Activated naive CD4-positive, alpha-beta T cell treated with anti-CD3 and anti-CD28 coated beads, Interleukin-2, amount 50 U/mL, for 72 hours (primary cell): ENCODE data around the gene C11orf98. TPM values are rescaled to one million over a fixed set of nuclear protein-coding genes. Genes with fewer than 3 reads are reported as not detected.
"Not testable (repeated sequence)": the region's sequence is repeated elsewhere in the genome, so short reads cannot be mapped to it uniquely, and the experiment has no call there.

Experiments
- ATAC-seq, 2 donors: fragments of 150-1000 bp; cut with Tn5 transposase; 2 replicates each; pipeline ENCODE4 v1.10.0; 2021; ENCODE audit warnings: mild to moderate bottlenecking in 2 of 2, moderate library complexity in 2 of 2
- DNase-seq, 2 donors: peaks; one replicate each; pipeline ENCODE4 v3.0.0; 2021 to 2022; ENCODE audit warnings: low spot score in 2 of 2
- H3K27ac Mint-ChIP-seq, 2 donors: one replicate each; pipeline ENCODE4 v1.8.0; 2022; ENCODE audit warnings: mild to moderate bottlenecking in 2 of 2, mixed read lengths in 2 of 2
- H3K36me3 Mint-ChIP-seq, 2 donors: one replicate each; pipeline ENCODE4 v1.8.0; 2022; ENCODE audit warnings: mixed read lengths in 2 of 2
- H3K9me3 Mint-ChIP-seq, 2 donors: one replicate each; pipeline ENCODE4 v1.8.0; 2022; ENCODE audit warnings: mixed read lengths in 2 of 2
- total RNA-seq, 2 donors: library from RNA; stranded (reverse); gene quantifications; one replicate each; pipeline ENCODE4 v1.2.3, GENCODE V29; 2022

C11orf98 gene
- total RNA-seq, 2 donors from 2014 or later: 62.0 to 103 TPM

DNA sequence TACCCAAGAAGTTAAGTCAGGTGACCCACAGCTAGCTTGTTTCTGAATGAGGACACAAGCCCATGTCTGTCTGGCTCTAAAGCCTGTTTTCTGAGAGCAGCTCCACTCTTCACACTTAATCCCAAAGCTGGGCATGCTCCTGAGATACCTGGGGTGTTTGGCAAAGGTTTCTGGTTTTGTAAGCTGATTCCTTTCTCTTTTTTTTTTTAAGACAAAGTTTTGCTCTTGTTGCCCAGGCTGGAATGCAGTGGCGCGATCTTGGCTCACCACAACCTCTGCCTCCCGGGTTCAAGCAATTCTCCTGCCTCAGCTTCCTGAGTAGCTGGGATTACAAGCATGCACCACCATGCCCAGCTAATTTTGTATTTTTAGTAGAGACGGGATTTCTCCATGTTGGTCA, 28.6 kb upstream of the C11orf98 start:
- not testable (repeated sequence) for DNase-seq, ATAC-seq, H3K9me3 Mint-ChIP-seq, H3K27ac Mint-ChIP-seq
- H3K36me3 Mint-ChIP-seq: peaks cover 6 to 18% of the 10 kb centered on the region in 2 donors

DNA sequence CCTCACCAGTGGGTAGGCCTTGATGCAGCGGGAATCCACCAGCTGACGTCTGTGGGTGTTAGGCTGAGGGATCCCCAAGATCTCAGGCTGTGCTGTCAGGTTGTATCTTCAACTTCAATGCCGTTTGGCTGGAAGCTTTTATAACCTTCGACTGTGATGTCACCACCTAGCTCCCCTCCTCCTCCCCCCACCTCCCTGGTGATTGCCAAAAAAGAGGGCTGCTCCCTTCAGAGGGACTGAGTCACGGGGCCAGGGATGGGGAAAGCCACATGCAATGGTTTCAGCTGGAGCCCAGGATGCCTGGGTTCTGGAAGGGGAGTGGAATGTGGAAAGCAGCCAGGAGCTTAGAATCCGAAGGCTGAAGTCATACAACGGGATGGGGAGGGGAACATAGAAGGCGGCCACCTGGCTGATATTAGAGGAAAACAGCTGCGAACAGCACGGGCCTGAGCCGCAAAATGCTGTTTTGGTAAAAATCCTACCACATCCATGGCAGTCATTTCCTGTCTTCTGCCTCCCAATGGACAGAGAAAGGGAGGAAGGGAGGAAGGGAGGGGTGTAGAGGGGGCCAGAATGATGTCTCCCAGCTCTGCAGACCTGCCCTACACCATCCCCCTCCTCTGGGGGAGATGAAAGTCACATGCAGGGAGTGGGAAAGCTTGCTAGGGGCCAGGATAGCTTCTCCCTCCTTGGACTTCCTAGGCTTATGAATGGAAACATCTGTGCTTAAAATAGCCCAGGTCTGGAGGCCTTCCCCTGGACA, 24.6 kb upstream of the C11orf98 start, which contains the start of gene LRRN4CL:
Gene LRRN4CL (minus strand): TSS at position 110 of the 763 bp plus-strand sequence. CDS start 1,022 bp downstream, outside the sequence.
- ATAC-seq (peak in 1 of 2 donors; percentile 7), DNase-seq (no peak)
- no peak within 1 kb of the TSS for H3K27ac Mint-ChIP-seq
- peaks cover 3 to 15% of the 10 kb centered on the region in 2 donors for H3K36me3 Mint-ChIP-seq
- H3K9me3 Mint-ChIP-seq: no peaks in the 10 kb centered on the region

DNA sequence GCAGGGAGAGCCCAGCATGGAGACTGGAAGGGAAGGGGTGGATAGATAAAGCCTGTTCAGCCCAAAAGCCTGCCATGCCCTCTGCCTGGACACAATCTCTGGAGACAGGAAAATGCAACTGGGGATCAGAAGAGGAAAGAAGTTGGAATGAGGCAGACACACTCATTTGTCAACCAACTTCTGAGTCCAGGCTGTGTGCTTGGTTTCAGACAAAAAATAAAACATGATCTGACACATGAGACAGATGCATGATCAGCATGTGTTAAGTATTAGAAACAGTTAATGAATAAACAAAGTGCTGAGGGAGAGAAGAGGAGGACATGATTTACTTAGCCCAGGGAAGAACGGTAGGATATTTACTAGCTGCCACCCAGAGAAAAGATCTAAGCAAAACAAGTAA, 23.5 kb upstream of the C11orf98 start:
- no peaks in the 10 kb centered on the region for H3K9me3 Mint-ChIP-seq
- ATAC-seq: no peak
- peaks cover 0 to 12% of the 10 kb centered on the region in 2 donors for H3K36me3 Mint-ChIP-seq
- no peak for DNase-seq
- H3K27ac Mint-ChIP-seq: no peak overlapping the region

DNA sequence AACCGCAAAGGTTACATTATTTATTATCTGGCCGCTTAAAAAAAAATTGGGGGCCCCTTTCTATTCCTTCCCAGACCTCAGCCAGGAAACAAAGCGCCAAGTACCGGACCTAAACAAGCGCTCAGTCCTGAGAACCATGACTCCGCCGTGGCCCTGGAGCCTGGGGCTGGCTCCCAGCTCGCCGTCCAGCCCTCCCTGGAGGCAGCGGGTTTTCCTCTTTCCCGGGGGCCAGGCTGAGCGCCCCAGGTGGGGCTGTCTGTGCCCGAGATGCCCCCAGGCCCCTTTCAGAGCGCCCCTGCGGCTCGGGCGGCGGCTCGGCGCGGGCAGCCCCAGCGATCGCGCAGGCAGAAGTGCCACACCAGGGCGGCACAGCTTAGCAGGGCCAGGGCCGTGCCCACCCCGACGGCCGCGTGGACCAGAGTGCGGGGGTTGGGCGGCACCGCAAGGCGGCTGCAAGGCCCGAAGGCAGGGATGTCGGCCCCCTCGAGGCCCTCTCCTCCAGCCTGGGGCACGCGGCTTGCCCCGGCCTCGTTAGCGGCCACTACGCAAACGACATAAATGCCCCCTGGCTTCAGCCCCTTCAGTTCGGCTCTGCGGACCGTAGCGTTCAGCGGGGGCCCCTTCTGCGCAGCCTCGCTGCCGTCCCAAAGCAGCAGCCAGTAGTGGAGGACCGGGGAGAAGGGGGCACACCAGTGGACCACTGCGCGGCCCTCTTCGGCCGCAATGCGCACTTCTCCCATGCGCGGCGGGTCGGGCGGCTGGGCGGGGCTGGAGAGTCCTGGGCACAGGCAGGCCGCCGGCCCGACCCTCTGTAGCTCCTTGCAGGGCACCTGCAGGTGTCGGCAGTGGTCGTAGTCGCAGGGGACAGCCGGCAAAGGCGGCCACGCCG, 22.7 kb upstream of the C11orf98 start:
- DNase-seq: no peak
- Mint-ChIP-seq H3K36me3 (peaks cover 0 to 8% of the 10 kb centered on the region in 2 donors), H3K9me3 (no peaks in the 10 kb centered on the region), H3K27ac (no peak overlapping the region)
- peak; percentile 18 for ATAC-seq

DNA sequence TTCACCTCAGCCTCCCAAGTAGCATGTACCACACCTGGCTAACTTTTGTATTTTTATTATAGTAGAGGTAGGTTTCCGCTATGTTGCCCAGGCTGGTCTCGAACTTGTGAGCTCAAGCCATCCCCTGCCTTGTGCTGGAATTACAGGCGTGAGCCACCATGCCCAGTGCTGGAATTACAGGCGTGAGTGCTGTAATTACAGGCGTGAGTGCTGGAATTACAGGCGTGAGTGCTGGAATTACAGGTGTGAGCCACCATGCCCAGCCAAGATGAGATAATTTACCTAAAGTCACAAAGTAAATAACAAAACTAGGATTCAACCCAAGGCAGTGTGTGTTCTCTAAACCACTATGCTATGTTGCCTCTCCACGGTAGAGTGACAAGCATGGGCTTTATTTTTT, 17.5 kb upstream of the C11orf98 start:
- Mint-ChIP-seq H3K27ac (no peak overlapping the region), H3K9me3 (no peaks in the 10 kb centered on the region), H3K36me3 (peaks cover 5 to 11% of the 10 kb centered on the region in 2 donors)
- ATAC-seq: no peak
- no peak for DNase-seq

DNA sequence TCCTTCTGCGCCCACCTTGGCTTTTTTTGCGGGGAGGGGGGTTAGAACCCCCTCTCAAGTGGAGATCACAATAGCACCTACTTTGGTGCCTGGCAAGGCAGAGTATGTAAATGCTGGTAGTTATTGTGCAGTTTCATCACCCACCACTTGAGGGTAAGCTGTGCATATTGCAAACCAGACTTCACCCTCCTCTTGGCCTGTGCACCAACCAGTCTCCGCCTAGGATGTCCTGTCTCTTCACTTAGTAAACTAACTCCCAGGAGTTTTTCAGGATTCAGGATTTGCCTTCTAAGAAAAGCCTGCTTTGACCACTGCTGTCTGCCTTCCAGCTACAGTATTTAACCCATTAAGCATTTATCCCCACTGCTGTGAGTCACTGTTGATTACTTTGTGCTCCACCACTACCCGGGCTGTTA, 15.8 kb upstream of the C11orf98 start:
- Mint-ChIP-seq H3K27ac (no peak overlapping the region), H3K9me3 (no peaks in the 10 kb centered on the region), H3K36me3 (peaks cover 5 to 19% of the 10 kb centered on the region in 2 donors)
- DNase-seq: peak in 1 of 2 donors; percentile 45
- ATAC-seq: peak; percentile 74 to 78

DNA sequence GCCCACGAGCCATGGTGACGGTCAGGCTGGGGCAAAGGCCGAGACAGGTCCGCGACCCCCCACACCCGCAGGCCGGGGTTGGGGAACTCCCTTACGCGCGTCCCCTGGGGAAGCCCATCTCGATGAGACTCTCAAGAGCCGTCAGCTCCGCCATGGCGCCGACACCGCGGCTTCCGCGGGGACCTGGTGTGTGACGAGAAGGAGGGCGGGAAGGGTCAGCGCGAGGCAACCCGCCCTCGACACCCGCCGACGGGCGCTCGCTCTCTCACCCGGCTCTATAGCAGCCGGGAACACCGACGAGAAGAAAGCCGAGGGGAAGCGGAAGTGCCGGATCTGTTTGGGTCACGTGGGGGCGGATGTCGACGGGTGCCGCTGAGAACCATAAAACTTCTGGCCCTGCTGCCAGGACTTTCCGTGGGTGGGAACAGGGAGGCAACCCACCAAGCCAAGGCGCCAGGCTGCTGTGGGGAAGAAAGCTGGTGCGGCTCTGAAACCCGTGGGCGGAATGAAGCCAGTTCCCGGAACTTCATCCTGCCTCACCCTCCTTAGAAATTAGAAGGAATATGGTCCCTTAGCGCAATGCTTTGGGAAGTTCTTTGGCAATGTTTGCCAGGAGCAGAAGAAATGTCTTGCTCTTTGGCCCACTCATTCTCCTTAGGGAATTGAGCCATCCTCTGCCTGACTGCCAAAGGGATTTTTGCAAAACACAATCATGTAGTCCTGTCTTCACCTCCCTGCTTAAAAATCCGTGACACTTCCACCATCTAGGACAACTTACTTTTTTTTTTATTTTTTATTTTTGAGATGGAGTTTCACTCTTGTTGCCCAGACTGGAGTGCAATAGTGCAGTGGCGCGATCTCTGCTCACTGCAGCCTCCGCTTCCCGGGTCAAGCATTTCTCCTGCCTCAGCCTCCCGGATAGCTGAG, 14.0 kb upstream of the C11orf98 start, which contains the start of gene UBXN1:
Gene UBXN1 (minus strand): TSS at position 304 of the 927 bp plus-strand sequence. CDS start 150 bp downstream, at position 154.
- Mint-ChIP-seq H3K36me3 (peaks cover 15 to 19% of the 10 kb centered on the region in 2 donors), H3K9me3 (no peaks in the 10 kb centered on the region), H3K27ac (peak within 1 kb of the TSS; percentile 91 to 97)
- ATAC-seq: peak; percentile 89 to 91
- peak; percentile 82 to 85 for DNase-seq

DNA sequence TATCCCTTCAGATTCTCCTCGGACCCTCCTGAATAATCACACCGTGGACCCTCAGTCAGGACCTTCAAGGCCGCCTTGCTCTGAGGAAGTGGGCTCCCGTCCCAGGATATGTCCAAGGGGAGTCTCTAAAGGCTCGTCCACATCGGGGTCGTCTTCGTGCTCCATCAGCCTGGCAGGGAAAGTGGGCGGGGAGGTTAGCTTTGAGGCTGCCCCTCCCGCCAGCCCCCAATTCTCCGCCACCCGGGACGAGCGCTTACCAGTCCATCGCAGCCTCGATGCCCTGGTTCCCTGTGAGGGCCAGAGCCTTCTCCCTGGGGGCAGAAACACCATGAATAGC, 13.4 kb upstream of the C11orf98 start:
- DNase-seq: no peak
- peak overlapping the region; percentile 91 to 97 for H3K27ac Mint-ChIP-seq
- ATAC-seq: no peak
- H3K36me3 Mint-ChIP-seq: peaks cover 15 to 19% of the 10 kb centered on the region in 2 donors
- H3K9me3 Mint-ChIP-seq: no peaks in the 10 kb centered on the region

DNA sequence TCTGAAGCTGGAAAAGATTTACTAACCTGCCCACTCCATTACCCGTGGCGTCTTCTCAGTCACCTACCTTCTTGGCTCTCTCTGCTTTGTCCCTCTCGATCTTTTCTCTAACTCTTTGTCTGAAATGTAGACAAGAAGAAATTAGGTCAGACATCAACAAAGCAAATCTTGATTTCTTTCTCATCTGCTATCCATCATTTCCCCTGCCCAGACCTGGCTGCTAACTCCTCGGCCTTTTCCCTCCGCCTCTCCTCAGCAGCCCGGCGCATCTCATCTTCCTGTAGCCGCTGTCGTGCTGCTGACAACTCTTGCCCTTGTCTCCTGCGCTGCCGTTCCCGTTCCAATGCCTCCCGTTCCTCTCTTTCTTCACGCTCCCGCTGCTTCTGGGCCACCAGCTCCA, 12.7 kb upstream of the C11orf98 start:
- Mint-ChIP-seq H3K27ac (peak overlapping the region; percentile 91), H3K36me3 (peaks cover 15 to 19% of the 10 kb centered on the region in 2 donors), H3K9me3 (no peaks in the 10 kb centered on the region)
- ATAC-seq (no peak), DNase-seq (no peak)

DNA sequence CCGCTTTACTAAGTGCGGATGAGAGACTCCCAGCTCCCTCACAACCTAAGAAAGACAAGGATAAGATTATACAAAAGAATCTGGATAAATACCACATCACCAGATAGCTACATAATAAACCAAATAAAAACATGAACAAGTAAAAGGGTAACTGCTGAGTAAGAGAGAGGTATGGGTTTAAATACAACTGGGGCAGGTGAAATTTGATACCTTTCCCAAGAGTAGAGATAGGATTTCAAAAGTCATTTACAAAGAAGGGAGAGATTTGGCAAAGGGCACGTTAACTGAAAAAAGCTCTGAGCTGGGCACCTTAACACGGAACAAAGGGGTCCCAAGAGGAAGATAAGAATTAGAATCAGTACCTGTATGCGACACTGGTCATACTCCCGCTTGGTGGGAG, 12.1 kb upstream of the C11orf98 start:
- peaks cover 17 to 21% of the 10 kb centered on the region in 2 donors for H3K36me3 Mint-ChIP-seq
- no peak for DNase-seq
- no peaks in the 10 kb centered on the region for H3K9me3 Mint-ChIP-seq
- peak overlapping the region; percentile 77 to 91 for H3K27ac Mint-ChIP-seq
- no peak for ATAC-seq

DNA sequence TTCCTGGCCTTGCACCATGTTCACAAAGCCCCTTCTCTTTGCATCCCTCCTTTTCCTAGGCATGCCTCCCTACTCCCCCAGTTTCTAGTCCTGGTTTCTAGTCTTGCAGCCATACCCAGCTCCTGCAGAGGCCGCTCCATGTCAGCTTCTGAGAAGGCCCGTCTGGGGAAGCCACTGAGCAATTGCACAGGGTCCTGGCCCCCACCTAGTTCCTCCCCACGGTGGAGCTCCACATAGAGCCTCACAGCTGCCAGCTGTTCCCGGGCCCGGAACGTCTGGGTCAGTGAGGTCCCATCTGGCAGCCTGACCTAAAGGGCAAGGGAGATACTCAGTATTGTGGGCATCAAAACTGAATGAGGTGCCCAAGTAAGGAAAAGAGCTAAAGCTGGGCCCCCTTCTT, 11.7 kb upstream of the C11orf98 start:
- Mint-ChIP-seq H3K36me3 (peaks cover 22 to 26% of the 10 kb centered on the region in 2 donors), H3K9me3 (no peaks in the 10 kb centered on the region), H3K27ac (peak overlapping the region; percentile 77 to 91)
- no peak for ATAC-seq
- no peak for DNase-seq

DNA sequence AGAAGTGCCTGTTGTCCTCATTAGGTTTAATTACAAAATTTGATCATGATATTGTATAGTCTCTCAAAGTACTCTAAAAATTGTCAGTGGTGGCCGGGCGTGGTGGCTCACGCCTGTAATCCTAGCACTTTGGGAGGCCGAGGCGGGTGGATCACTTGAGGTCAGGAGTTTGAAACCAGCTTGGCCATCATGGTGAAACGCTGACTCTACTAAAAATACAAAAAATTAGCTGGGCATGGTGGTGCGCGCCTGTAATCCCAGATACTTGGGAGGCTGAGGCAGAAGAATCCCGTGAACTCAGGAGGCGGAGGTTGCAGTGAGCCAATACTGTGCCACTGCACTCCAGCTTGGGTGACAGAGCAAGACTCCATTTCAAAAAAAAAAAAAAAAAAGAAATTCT, 10.4 kb upstream of the C11orf98 start:
- DNase-seq, ATAC-seq, H3K9me3 Mint-ChIP-seq, H3K27ac Mint-ChIP-seq: not testable (repeated sequence)
- H3K36me3 Mint-ChIP-seq: peaks cover 35 to 38% of the 10 kb centered on the region in 2 donors

DNA sequence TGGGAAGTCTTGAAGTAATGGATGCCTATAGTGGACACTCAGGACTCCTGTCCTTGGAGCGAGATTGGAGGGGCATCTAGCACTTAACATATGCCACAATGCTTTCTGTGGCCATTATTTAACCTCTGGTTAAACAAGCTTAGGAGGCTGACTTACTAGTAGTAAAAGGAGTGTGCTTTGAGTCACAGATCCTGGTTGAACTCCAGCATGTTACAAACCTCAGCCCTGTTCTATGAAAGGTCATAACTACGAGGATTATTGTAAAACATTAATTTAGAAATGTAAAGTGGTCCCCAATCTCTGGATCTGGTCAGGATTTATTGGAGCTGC, 8.2 kb upstream of the C11orf98 start:
- ATAC-seq: no peak
- peak overlapping the region; percentile 97 to 98 for H3K27ac Mint-ChIP-seq
- H3K36me3 Mint-ChIP-seq: peaks cover 33 to 45% of the 10 kb centered on the region in 2 donors
- no peaks in the 10 kb centered on the region for H3K9me3 Mint-ChIP-seq
- DNase-seq: no peak

DNA sequence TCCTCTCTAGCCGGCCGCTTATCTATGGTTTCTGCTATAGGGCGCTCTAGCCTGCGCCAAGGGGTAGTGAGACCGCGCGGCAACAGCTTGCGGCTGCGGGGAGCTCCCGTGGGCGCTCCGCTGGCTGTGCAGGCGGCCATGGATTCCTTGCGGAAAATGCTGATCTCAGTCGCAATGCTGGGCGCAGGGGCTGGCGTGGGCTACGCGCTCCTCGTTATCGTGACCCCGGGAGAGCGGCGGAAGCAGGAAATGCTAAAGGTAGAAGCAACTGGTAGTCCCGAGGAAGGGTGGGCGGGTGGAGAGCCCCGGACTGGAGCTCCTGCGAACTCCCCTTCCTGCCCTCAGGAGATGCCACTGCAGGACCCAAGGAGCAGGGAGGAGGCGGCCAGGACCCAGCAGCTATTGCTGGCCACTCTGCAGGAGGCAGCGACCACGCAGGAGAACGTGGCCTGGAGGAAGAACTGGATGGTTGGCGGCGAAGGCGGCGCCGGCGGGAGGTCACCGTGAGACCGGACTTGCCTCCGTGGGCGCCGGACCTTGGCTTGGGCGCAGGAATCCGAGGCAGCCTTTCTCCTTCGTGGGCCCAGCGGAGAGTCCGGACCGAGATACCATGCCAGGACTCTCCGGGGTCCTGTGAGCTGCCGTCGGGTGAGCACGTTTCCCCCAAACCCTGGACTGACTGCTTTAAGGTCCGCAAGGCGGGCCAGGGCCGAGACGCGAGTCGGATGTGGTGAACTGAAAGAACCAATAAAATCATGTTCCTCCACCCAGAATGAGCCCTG, 6.8 kb upstream of the C11orf98 start, which contains the start of the genes LBHD1 and UQCC3:
Gene LBHD1 (minus strand): TSS at position 660 of the 782 bp plus-strand sequence. CDS start 2,236 bp downstream, outside the sequence.
Gene UQCC3 (plus strand): TSS at position 66 of the 782 bp plus-strand sequence. CDS start 73 bp downstream, at position 139.
- Mint-ChIP-seq H3K36me3 (peaks cover 29 to 48% of the 10 kb centered on the region in 2 donors), H3K9me3 (no peaks in the 10 kb centered on the region), H3K27ac (peak within 1 kb of the TSS; percentile 97 to 98)
- DNase-seq (peak; percentile 79 to 80), ATAC-seq (peak; percentile 89 to 91)

DNA sequence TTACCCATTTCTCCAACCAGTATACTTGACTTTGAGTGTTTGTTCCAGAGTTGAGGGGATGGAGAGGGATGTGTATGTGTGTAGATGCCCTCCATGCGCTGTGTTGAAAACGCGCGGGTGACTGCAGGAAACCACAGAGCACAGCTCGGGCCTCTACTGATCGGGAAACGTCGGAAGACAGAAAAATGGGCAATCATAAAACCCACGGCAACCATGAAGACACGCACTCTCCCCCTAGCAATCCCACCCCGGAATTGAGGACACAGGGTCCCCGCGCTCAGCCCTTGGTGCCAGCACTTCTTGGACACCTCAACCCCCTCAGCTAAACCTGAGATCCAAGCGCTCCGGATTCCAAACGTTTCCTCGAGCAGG, 6.2 kb upstream of the C11orf98 start:
- Mint-ChIP-seq H3K36me3 (peaks cover 33 to 53% of the 10 kb centered on the region in 2 donors), H3K27ac (peak overlapping the region; percentile 97 to 98), H3K9me3 (no peaks in the 10 kb centered on the region)
- DNase-seq: no peak
- peak; percentile 17 to 20 for ATAC-seq
